22Rv1 (cell line): ENCODE measurements around the gene SLC4A7.

Experiments used
- CTCF ChIP-seq: fragments of 450-650 bp; IDR thresholded peaks from 2 replicates; pipeline ENCODE4 v1.5.1; 2017; ENCODE audit warnings: mild to moderate bottlenecking
- ZFX ChIP-seq: fragments of 450-650 bp; IDR thresholded peaks from 2 replicates; pipeline ENCODE4 v1.6.1; 2017; ENCODE audit warnings: antibody characterized with exemption, borderline replicate concordance

DNA sequence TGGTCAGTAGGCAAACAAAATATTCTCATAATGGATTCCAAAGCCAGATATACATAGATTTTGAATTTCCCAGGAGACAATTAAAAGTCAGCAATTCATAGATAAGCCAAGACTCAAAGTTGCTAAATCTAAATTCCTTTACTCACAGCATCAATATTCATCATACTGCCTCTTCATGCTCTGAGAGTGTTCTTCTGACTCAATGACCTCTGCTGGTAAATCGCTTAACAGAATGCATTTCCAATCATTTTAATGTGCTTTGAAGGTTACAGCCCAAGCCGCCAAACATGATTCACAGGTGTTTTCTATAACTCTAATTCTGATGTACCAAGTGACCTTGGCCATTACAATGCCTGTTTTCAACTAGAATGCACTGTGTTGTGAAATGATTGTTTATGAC lies 24.2 kb upstream of the SLC4A7 start:
- TF ChIP-seq CTCF (no peak), ZFX (no peak)
